NK-92 treated with Interleukin-12 subunit alpha and Interleukin-12 subunit beta, amount 100 ng/mL, for 24 hours (cell line): Measurements from ENCODE around the gene CHSY1.

Source experiments
- DNase-seq: peaks from one replicate; lab custom pipeline; 2025; lab: John Stamatoyannopoulos, UW

Gene CHSY1

DNA sequence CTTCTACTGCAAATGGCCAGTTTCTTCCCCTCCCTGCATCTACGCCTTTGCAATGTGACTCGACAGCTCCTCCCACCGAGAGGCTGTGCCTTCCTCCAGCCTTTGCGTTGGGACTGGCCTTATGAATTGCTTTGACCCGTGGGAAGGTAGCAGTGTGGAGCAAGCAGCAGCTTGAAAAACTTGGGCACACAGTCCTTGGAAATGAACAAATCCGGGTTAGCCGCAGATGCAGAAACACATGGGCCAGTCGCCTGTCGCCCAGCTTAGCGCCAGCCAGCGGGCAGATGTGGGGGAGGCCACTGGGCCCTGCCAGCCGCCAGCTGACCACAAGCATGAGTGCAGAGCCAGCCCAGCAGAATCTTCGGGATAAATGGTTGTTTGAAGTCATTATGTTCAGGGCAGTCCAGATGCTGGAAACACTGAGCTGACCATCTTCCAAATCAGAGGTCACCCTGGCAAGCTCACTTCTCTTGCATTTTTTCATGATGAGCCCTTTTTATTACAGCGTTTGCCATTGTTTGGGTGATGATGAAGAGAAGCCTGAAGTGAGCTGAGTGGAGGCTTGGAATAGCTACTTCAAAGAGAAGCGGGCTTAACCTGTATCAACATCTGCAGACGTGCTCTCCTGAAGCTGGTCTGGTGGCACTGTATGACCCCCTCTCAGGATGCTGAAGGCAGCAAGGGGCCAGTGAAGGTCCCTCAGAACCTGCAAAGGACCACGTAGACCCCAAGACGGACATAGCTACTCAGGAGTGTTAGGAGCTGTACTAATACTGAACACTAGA is 15.7 kb upstream of the CHSY1 start:
- DNase-seq = no peak

DNA sequence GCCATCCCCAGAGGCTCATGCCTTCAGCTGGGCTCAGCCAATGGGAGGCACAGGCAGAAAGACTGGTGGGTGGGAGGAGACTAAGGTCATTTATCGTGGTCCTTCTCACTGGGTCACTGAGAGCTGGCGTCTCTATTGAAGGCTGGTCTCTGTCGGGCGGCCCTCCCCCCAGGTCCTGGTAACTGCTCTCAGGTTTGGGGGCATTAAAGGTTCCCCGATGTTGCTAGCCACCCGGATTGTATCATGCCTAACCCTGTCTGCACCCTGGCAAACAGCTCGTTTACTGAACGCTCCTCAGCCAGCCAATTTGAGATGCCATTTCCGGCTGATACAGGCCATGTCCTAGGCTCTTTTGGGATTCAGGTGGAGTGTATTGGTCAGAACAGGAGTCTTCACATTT is 14.9 kb upstream of the CHSY1 start:
- no peak for DNase-seq

GRCh38 chr15:101266034-101266433 is 14.2 kb upstream of the CHSY1 start:
- no peak for DNase-seq

- no peak for DNase-seq
Measured at GRCh38 chr15:101264911-101265641, 13.2 kb upstream of the CHSY1 start.

DNA sequence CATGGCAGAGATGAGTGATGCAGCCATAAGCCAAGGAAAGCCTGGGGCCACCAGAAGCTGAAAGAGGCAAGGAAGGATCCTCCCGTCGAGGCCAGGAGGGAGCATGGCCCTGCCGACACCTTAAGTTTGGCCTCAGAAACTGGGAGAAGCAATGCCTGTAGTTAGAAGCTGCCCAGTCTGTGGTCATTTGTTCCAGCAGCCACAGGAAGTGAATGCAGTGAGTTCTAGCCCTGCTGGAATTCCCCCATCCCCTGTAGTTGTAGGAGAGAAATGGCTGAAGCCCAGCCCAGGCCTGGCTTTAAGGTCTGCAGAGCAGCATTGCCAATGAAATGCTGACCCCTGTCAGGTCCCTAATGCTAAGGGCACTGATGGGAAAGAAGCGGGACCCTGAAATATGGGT is 12.2 kb upstream of the CHSY1 start:
- DNase-seq = no peak

- no peak for DNase-seq
Measured at GRCh38 chr15:101262551-101262950, 10.7 kb upstream of the CHSY1 start.

- DNase-seq = peak; percentile 55
Measured at GRCh38 chr15:101258238-101259144, 6.6 kb upstream of the CHSY1 start.

GRCh38 chr15:101256757-101257156 is 4.9 kb upstream of the CHSY1 start:
- DNase-seq = no peak

DNA sequence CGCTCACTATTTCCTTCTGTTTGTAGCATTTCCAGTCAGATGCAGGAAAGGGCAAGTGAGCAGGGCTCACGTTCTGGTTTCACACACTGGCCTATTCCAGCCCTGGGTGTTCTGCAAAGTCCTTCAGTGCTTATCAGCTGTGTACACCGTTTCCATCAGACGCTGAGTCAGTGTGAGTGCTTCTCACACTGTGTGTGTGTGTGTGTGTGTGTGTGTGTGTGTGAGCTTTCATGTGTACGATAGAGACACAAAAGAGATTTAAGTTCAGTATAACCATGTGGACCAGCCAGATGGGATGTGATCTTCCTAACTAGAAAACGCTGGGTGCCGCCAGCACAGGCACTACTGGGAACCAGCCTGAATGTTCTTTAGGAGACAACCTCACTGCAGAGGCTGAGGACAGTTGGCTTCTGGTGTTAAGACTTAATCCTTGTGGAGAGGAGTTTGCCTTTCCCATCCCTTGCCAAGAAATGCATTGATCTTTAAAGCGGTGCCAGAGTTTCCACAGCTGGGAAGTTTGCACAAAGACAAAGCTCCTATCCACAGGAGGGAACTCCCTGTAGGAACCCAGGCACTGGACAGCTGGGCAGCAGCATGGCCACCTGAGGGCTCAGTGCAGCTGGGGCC is 3.9 kb upstream of the CHSY1 start:
- no peak for DNase-seq

GRCh38 chr15:101255051-101255395 is 3.2 kb upstream of the CHSY1 start:
- DNase-seq = no peak

GRCh38 chr15:101254157-101255050 is 2.6 kb upstream of the CHSY1 start:
- DNase-seq = no peak

DNA sequence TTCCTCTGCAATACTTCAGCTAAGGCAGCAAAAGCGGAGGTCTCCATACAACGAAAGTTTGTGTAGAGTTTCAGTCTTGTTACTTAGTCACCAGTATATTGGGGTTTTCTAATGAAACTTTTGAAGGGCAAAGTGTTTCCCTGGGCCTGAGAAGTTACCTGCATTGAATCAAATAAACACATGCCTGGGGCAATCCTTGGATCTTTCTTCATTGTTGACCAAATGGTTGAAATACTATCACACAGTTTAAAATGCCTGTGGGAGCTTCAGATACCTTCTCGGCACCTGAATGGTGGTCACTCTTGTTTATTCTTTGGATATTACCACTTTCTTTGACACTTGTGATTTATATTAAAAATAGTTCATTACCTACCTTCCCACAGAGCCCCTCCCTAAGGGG is 988 bp upstream of the CHSY1 start:
- DNase-seq = no peak

GRCh38 chr15:101250873-101251829 is 697 bp downstream of the CHSY1 start:
- peak; percentile 45 for DNase-seq

- no peak for DNase-seq
Measured at GRCh38 chr15:101250341-101250831, 1.5 kb downstream of the CHSY1 start.

- DNase-seq = no peak
Measured at GRCh38 chr15:101248274-101248673, 3.6 kb downstream of the CHSY1 start.

- DNase-seq = no peak
Measured at GRCh38 chr15:101246824-101247745, 4.8 kb downstream of the CHSY1 start.

DNA sequence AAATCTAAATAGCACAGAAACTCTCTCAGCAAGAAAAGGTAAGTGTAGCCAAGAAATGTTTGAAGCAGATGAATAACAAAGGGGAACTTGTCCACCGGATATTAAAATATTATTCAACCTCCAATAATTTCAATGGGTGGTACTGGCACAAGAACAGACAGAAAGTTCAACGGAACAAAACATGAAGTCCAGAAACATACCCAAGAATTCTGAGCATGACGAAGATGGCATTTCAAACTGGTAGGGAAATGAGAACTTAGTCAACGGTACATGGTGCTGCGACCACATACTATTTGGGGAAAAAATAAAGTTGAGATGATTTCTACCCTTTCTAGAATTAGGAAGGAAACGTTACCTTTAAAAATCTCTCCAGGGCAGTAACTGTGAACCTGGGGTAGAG is 5.5 kb downstream of the CHSY1 start:
- no peak for DNase-seq

DNA sequence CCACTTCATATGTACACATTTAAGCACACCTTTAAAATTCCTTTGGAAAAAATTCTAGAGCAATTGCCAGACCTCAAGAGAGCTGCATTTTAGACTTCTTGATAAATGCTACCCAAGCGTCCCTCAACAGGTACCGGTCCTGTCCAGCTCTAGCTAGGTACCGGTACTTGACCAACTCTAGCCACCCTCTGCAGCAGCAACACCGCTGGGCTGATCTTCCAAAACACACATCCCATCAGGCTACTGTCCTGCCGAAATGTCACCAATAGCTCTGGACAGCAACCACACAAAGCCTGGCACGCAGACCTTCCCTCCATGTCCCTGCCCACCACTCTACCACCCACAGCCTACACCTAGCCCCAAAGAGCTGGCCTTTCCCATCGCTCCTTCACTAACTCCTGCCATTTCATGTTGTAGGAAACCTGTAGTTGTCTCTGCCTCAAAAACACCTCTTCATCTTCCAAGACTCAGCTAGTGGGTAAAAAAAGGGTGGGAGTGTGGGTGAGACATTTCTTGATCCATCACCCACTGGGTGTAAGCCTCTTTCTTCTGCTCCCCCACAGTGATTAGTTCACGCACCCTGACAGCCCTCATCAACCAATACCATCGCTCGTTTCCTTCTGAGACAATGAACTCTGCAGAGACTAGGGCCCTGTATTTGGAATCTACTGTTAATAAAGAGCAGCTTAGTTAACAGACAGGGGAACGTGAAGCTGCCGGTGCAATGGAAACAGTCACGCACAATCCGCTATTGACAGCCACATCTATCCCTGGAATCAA is 6.8 kb downstream of the CHSY1 start:
- DNase-seq = no peak
